Endothelial cell of umbilical vein (primary cell): ENCODE data around the gene TSC22D3. TPM values are rescaled to one million over a fixed set of nuclear protein-coding genes. Genes with fewer than 3 reads are reported as not detected.

Source experiments
- BruUV-seq: library from RNA; stranded (reverse); fragments of 400-500 nt; replicated peaks from 2 replicates; lab custom pipeline; 2021; lab: Mats Ljungman, UMichigan
- CTCF ChIA-PET: fragments of 300-600, 350-600 bp; sonication (Branson Sonifier 250); formaldehyde crosslinking; loops from one replicate; lab custom pipeline; 2021; ENCODE audit warnings: antibody characterized with exemption, inconsistent platforms; lab: Charles Lee
- POLR2A ChIA-PET: fragments of 300-600, 350-600 bp; sonication (Branson Sonifier 250); formaldehyde crosslinking; loops from one replicate; lab custom pipeline; 2021; ENCODE audit warnings: antibody characterized with exemption, inconsistent platforms; lab: Charles Lee
- DNase-seq: peaks from one replicate; pipeline ENCODE4 v3.0.0-alpha.2; 2011; ENCODE audit warnings: low read depth, low spot score
- FAIRE-seq: peaks from 2 replicates; lab custom pipeline; 2011; peaks lifted over from hg19 to GRCh38; lab: Jason Lieb, UNC
- H2AFZ ChIP-seq: 2 replicates; pipeline ENCODE4 v1.6.0; 2012; ENCODE audit warnings: low read depth, low read length, control low read depth, inconsistent platforms
- H3K27ac ChIP-seq: 2 replicates; pipeline ENCODE4 v1.5.1; 2011; ENCODE audit warnings: low read depth, mild to moderate bottlenecking, control low read depth, low read length, moderate library complexity; ENCODE audit not compliant: insufficient read depth
- H3K27me3 ChIP-seq, 2 experiments: 2 replicates each; pipeline versions ENCODE4 v1.6.0 to v1.6.1; 2011; ENCODE audit warnings: low read length in 2 of 2, mixed read lengths in 1 of 2; ENCODE audit not compliant: control insufficient read depth in 2 of 2, insufficient read depth in 2 of 2
- H3K36me3 ChIP-seq, 2 experiments: 2 replicates in 1 of 2; 3 replicates in 1 of 2; pipeline ENCODE4 v1.5.1; 2011; ENCODE audit warnings: low read length in 2 of 2, mild to moderate bottlenecking in 1 of 2, moderate library complexity in 1 of 2; ENCODE audit not compliant: control insufficient read depth in 2 of 2, insufficient read depth in 2 of 2; ENCODE audit errors: extremely low read depth in 1 of 2
- H3K4me1 ChIP-seq: 3 replicates; pipeline ENCODE4 v1.5.1; 2011; ENCODE audit warnings: mild to moderate bottlenecking, low read length; ENCODE audit not compliant: control insufficient read depth, insufficient read depth; ENCODE audit errors: extremely low read depth
- H3K4me2 ChIP-seq: 2 replicates; pipeline ENCODE4 v1.6.1; 2011; ENCODE audit warnings: low read length, control low read depth, mixed read lengths; ENCODE audit not compliant: insufficient read depth
- H3K4me3 ChIP-seq, 3 experiments: fragments of 200-600 bp in 1 of 3; sonication (generic), shearing (Covaris generic) in 1 of 3; replicated peaks in 1 of 3; 2 replicates each; pipeline ENCODE4 v1.5.1; 2011 to 2016; ENCODE audit warnings: control low read depth in 3 of 3, low read length in 3 of 3, mild to moderate bottlenecking in 2 of 3, inconsistent platforms in 1 of 3, low read depth in 1 of 3, moderate library complexity in 1 of 3; ENCODE audit not compliant: insufficient read depth in 1 of 3
- H3K79me2 ChIP-seq: 2 replicates; pipeline ENCODE4 v1.6.0; 2012; ENCODE audit warnings: low read length, inconsistent platforms; ENCODE audit not compliant: control insufficient read depth, insufficient read depth
- H3K9ac ChIP-seq: replicated peaks from 2 replicates; pipeline ENCODE3; 2011; ENCODE audit warnings: low read length, control low read depth; ENCODE audit not compliant: insufficient read depth; ENCODE audit errors: extremely low read depth
- H3K9me1 ChIP-seq: replicated peaks from 3 replicates; pipeline ENCODE4 v1.6.0; 2011; ENCODE audit warnings: mild to moderate bottlenecking, low read length; ENCODE audit not compliant: control insufficient read depth, insufficient read depth; ENCODE audit errors: extremely low read depth
- H3K9me3 ChIP-seq: replicated peaks from 2 replicates; pipeline ENCODE4 v1.5.1; 2012; ENCODE audit warnings: low read length, inconsistent platforms; ENCODE audit not compliant: control insufficient read depth, insufficient read depth
- H4K20me1 ChIP-seq: replicated peaks from 2 replicates; pipeline ENCODE3; 2011; ENCODE audit warnings: mild to moderate bottlenecking, low read length; ENCODE audit not compliant: control insufficient read depth, insufficient read depth; ENCODE audit errors: extremely low read depth
- EZH2 ChIP-seq: IDR thresholded peaks from 2 replicates; pipeline ENCODE4 v1.6.1; 2012; ENCODE audit warnings: borderline replicate concordance, low read depth, mild to moderate bottlenecking, moderate library complexity, low read length, inconsistent platforms; ENCODE audit not compliant: severe bottlenecking
- FOS ChIP-seq: IDR thresholded peaks from 2 replicates; pipeline ENCODE4 v1.6.1; 2011; ENCODE audit warnings: mild to moderate bottlenecking, low read length, moderate library complexity, borderline replicate concordance; ENCODE audit not compliant: insufficient read depth
- GATA2 ChIP-seq: IDR thresholded peaks from 2 replicates; pipeline ENCODE4 v1.7.0; 2011; ENCODE audit warnings: low read depth, mild to moderate bottlenecking, moderate library complexity, mixed read lengths, low read length; ENCODE audit not compliant: insufficient read length, insufficient read depth
- JUN ChIP-seq: IDR thresholded peaks from 2 replicates; pipeline ENCODE4 v1.6.1; 2011; ENCODE audit warnings: borderline replicate concordance, low read depth; ENCODE audit not compliant: insufficient read length, insufficient read depth
- MYC ChIP-seq: IDR thresholded peaks from one replicate; pipeline ENCODE4 v1.6.1; 2011; ENCODE audit warnings: mild to moderate bottlenecking, low read depth, low read length
- POLR2A ChIP-seq: IDR thresholded peaks from 2 replicates; pipeline ENCODE4 v1.6.1; 2012; ENCODE audit warnings: low read depth, mild to moderate bottlenecking, control low read depth, low read length
- POLR2AphosphoS5 ChIP-seq: IDR thresholded peaks from 2 replicates; pipeline ENCODE4 v1.6.1; 2012; ENCODE audit warnings: low read depth, mild to moderate bottlenecking, control low read depth, low read length, moderate library complexity; ENCODE audit not compliant: insufficient read depth
- dilution Hi-C: fragments of 300-500 bp; cut with MboI; formaldehyde crosslinking; loops from one replicate; pipeline ENCODE4 v1.15.0; 2019; ENCODE audit warnings: low sequenced_read_pairs; ENCODE audit not compliant: extremely low pct_ligation_motif_present
- intact Hi-C: fragments of 100-400 bp; cut with micrococcal nuclease; formaldehyde crosslinking; loops from one replicate; pipeline ENCODE4 v1.10.0; 2022
- polyA plus RNA-seq, 4 experiments: library from polyadenylated mRNA; depleted of rRNA in 3 of 4; stranded (reverse) in 3 of 4; unstranded in 1 of 4; fragments of >200 nt; gene quantifications; 2 replicates each; pipeline versions ENCODE4 v1.2.1 to v1.2.3, GENCODE V29; 2011 to 2012; ENCODE audit warnings: missing spikeins in 1 of 4
- total RNA-seq: library from RNA; stranded (reverse); gene quantifications from 2 replicates; pipeline ENCODE4 v1.2.3, GENCODE V29; 2021
- TF ChIP-seq, protein P1 (sequence below): IDR thresholded peaks from 2 replicates; pipeline ENCODE4 v1.6.1; 2011; ENCODE audit not compliant: insufficient read depth, insufficient read length
- TF ChIP-seq, protein P2 (sequence below), 2 donors: IDR thresholded peaks; 1 replicate in 1 of 2; 2 replicates in 1 of 2; pipeline ENCODE4 v1.5.1; 2011; ENCODE audit warnings: low read length in 2 of 2, mild to moderate bottlenecking in 2 of 2, moderate library complexity in 2 of 2, control low read depth in 1 of 2, inconsistent platforms in 1 of 2, low read depth in 1 of 2; ENCODE audit not compliant: insufficient read depth in 1 of 2; ENCODE audit errors: extremely low read depth in 1 of 2

Gene TSC22D3
- total and polyA plus RNA-seq, 2 donors (not counting 3 experiments of a cell fraction or from before 2014, with no cell fraction given) = 21.1 to 37.4 TPM

DNA sequence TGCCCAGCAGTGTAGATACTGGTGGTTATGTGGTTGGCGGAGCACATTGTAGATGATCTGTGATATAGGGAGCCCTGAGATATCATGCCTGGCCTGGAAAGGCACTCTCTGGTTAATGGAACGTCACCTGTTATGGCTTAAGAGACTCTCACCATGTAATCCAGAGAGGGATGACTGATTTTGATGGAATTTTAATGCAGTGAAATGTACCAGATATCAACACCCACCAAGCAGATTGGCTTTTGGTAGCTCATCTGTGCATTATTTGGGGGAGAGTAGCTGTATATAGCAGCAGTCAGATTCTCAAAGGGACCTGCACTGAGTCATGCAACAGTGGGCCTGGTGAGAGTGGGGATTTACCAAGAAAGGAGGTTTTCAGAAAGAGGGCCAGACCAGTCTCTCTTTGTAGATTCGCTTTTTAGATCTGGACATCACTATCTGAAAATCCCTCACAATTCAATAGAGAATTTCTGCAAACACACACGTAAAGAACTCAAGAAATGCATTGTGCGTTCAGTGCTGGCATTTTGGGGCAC is 17.3 kb downstream of the TSC22D3 start:
- no TSS peak for BruUV-seq
- no peak for FAIRE-seq
- POLR2A ChIA-PET = no interaction called here
- H4K20me1 ChIP-seq = no peaks in the 10 kb centered on the region
- TF ChIP-seq GATA2 = no peak
- TF ChIP-seq, protein P1, sequence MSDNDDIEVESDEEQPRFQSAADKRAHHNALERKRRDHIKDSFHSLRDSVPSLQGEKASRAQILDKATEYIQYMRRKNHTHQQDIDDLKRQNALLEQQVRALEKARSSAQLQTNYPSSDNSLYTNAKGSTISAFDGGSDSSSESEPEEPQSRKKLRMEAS = no peak
- TF ChIP-seq FOS = no peak
- no peak for TF ChIP-seq POLR2AphosphoS5
- no peak for TF ChIP-seq MYC
- no peak for TF ChIP-seq EZH2
- TF ChIP-seq, protein P2, sequence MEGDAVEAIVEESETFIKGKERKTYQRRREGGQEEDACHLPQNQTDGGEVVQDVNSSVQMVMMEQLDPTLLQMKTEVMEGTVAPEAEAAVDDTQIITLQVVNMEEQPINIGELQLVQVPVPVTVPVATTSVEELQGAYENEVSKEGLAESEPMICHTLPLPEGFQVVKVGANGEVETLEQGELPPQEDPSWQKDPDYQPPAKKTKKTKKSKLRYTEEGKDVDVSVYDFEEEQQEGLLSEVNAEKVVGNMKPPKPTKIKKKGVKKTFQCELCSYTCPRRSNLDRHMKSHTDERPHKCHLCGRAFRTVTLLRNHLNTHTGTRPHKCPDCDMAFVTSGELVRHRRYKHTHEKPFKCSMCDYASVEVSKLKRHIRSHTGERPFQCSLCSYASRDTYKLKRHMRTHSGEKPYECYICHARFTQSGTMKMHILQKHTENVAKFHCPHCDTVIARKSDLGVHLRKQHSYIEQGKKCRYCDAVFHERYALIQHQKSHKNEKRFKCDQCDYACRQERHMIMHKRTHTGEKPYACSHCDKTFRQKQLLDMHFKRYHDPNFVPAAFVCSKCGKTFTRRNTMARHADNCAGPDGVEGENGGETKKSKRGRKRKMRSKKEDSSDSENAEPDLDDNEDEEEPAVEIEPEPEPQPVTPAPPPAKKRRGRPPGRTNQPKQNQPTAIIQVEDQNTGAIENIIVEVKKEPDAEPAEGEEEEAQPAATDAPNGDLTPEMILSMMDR (IDR thresholded peaks at IDR 0.05; ENCODE audit: extremely low read depth in 1 of 2, insufficient read depth in 1 of 2, low read depth in 1 of 2, low read length in 2 of 2) = no peak
- TF ChIP-seq POLR2A = no peak
- TF ChIP-seq JUN = no peak
- no peak overlapping the region for H3K27ac ChIP-seq
- no peak overlapping the region for H3K9ac ChIP-seq
- CTCF ChIA-PET = no interaction called here
- H3K4me2 ChIP-seq = no peak overlapping the region
- dilution Hi-C loops (no loop called here), intact Hi-C loops (no loop called here)
- no peaks in the 10 kb centered on the region for H3K36me3 ChIP-seq
- no peaks in the 10 kb centered on the region for H3K9me1 ChIP-seq
- no peaks in the 10 kb centered on the region for H3K79me2 ChIP-seq
- no peak overlapping the region for H2AFZ ChIP-seq
- DNase-seq = no peak
- H3K27me3 ChIP-seq = no peaks in the 10 kb centered on the region
- no peak overlapping the region for H3K4me3 ChIP-seq
- H3K4me1 ChIP-seq = no peaks in the 10 kb centered on the region
- no peaks in the 10 kb centered on the region for H3K9me3 ChIP-seq
